OCI-LY1 (cell line): ENCODE measurements around the gene ARMH3.

Source experiments
- EZH2 ChIP-seq: fragments of 200-600 bp; sonication (generic), shearing (Covaris generic); IDR thresholded peaks from 2 replicates; pipeline ENCODE4 v1.8.0; 2017; ENCODE audit warnings: borderline replicate concordance, mixed run types, mild to moderate bottlenecking, antibody characterized with exemption, low read length, moderate library complexity, mixed read lengths
- TF ChIP-seq, protein P1 (sequence below): fragments of 200-600 bp; sonication (generic), shearing (Covaris generic); IDR thresholded peaks from 2 replicates; pipeline ENCODE4 v1.5.1; 2017; ENCODE audit warnings: mild to moderate bottlenecking, antibody characterized with exemption, low read length, moderate library complexity, mixed read lengths

DNA sequence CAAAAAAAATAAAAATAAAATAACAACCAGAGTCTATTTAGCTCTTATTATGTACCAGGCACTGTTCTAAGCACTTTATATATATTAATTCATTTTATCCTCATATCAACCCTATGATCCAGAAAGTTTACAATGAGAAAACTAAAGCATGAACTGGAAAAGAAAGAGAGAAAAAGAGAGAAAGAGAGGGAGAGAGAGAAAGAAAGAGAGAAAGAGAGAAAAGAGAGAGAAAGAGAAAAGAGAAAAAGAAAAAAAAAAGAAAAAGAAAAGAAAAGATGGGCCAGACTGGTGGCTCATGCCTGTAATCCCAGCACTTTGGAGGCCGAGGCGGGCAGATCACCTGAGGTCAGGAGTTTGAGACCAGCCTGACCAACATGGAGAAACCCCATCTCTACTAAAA is 9.9 kb downstream of the ARMH3 start:
- TF ChIP-seq, protein P1, sequence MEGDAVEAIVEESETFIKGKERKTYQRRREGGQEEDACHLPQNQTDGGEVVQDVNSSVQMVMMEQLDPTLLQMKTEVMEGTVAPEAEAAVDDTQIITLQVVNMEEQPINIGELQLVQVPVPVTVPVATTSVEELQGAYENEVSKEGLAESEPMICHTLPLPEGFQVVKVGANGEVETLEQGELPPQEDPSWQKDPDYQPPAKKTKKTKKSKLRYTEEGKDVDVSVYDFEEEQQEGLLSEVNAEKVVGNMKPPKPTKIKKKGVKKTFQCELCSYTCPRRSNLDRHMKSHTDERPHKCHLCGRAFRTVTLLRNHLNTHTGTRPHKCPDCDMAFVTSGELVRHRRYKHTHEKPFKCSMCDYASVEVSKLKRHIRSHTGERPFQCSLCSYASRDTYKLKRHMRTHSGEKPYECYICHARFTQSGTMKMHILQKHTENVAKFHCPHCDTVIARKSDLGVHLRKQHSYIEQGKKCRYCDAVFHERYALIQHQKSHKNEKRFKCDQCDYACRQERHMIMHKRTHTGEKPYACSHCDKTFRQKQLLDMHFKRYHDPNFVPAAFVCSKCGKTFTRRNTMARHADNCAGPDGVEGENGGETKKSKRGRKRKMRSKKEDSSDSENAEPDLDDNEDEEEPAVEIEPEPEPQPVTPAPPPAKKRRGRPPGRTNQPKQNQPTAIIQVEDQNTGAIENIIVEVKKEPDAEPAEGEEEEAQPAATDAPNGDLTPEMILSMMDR: no peak
- no peak for TF ChIP-seq EZH2
